ELR (cell line): Measurements from ENCODE around the gene MYOCD.

ENCODE experiments used
- DNase-seq: peaks from one replicate; pipeline ENCODE4 v3.0.0-alpha.2; 2015; ENCODE audit warnings: low read depth

MYOCD gene

DNA sequence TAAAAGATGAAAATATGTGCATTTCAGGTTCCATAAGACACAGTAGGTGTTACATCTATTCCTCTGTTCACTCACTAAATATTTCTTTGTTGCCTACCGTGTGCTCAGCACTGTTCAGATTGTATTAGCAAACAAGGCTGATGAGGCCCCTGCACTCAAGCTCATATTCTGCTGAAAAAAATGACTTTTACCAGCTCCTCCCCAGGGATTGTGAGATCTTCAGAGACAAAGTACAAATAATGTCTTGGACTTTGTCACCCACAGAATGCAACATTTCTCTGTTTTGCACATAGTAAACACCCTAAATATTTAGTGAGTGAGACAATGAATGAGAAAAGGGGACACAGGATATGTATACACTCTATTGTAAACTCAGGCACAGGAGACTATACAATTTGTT, 21.9 kb upstream of the MYOCD start:
- no peak for DNase-seq

DNA sequence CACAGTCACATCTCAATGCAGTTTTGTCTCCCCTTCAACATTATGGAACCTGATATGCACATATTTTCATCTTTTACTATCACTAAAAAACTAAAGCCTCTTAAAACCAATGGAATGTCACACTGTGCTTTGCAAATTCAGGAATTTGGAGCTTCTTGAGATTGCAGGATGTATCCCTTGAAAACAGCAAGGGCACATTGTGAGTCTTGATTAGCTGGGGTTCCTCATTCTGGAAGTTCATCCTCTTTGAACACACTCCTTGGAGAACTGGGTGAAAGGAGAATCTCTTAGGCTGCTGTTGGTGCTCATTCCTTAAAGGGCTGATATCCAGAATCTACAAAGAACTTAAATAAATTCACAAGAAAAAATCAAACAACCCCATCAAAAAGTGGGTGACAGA, 21.1 kb upstream of the MYOCD start:
- DNase-seq = no peak

GRCh38 chr17:12646761-12647422, 18.8 kb upstream of the MYOCD start:
- DNase-seq = no peak

GRCh38 chr17:12648498-12648897, 17.2 kb upstream of the MYOCD start:
- no peak for DNase-seq

- DNase-seq = no peak
These were observed 9.8 kb upstream of the MYOCD start for GRCh38 chr17:12655936-12656335.

DNA sequence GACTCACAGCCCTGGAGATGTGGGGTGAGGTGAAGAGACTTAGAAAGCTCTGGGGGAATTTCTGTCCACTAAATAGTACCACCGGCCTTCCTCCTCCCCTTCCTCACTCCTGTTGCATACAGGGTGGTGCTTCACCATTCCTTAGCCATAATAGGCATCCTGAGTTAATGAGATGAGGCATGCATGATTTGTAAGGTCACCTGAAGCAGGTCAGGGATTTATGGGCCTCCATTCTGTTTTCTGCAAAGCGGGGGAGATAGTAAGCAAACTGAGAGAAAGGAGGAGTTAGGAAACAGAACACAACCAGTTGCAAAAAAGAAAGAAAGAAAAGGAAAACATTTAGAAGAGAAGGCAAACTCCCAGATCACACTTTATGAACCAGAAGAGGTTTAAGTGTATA, 9.3 kb upstream of the MYOCD start:
- DNase-seq = no peak

DNA sequence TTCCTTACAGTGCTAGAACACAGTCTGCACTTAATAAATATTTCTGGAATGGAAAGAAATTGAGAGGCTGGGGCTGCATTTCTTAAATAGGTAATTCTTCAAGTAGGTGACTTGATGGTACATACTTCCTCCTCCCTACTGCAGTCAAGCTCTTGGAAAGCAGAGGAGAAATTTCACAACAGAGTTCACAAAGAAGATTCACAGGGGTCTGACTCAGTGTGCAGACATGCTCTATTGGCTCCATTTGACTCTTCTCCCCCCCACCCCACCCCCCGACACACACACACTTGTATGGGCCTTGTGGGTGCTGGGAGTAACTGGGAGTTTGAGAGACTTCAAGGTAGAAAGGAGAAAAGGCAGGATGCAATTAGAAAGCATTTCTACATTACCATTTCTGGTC, 6.2 kb upstream of the MYOCD start:
- peak; percentile 43 for DNase-seq

DNA sequence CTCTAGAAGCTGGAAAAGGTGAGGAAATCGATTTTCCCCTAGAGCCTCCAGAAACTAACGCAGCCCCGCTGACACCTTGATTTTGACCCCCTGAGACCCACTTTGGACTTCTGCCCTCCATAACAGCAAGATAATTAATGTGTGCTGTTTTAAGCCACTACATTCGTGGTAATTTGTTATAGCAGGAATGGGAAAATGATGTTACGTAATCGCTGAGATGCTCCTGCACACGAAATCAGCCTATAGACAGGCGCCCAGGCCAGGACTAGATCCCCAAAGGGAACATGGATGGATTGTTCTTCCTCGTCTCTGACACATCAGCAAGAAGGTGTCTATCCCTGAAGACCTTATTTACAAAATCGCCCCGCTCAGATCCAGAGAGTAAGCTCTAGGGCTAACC, 1.4 kb upstream of the MYOCD start:
- no peak for DNase-seq

- peak; percentile 2 for DNase-seq
These were observed 812 bp upstream of the MYOCD start for GRCh38 chr17:12664894-12665262.

- no peak for DNase-seq
These were observed 1.0 kb downstream of the MYOCD start for GRCh38 chr17:12666718-12667117.

- peak; percentile 71 for DNase-seq
These were observed 1.7 kb downstream of the MYOCD start for GRCh38 chr17:12667299-12667958.

GRCh38 chr17:12671906-12672305, 6.2 kb downstream of the MYOCD start:
- no peak for DNase-seq

DNA sequence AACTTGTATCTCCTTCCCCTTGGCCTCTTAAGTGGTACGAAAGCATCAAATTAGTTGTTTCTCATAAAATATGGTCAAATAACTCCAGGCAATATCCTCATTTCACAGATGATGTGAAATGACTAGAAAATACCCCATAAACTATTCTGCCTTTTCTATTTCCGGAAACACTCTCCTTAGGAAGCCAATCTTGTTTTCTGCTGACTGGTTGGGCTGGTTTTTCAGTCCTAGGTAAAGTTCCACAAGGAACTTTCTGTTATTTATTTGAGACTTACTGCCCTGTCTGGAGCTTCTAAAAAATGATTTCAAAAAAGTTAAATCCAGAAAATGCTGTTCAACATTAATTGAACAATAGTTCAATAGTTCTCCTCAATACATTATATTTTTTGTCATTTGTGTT, 7.3 kb downstream of the MYOCD start:
- no peak for DNase-seq

GRCh38 chr17:12673788-12674187, 8.1 kb downstream of the MYOCD start:
- DNase-seq = peak; percentile 47

- DNase-seq = no peak
These were observed 14.8 kb downstream of the MYOCD start for GRCh38 chr17:12680407-12680897.

- no peak for DNase-seq
These were observed 15.3 kb downstream of the MYOCD start for GRCh38 chr17:12680993-12681392.

DNA sequence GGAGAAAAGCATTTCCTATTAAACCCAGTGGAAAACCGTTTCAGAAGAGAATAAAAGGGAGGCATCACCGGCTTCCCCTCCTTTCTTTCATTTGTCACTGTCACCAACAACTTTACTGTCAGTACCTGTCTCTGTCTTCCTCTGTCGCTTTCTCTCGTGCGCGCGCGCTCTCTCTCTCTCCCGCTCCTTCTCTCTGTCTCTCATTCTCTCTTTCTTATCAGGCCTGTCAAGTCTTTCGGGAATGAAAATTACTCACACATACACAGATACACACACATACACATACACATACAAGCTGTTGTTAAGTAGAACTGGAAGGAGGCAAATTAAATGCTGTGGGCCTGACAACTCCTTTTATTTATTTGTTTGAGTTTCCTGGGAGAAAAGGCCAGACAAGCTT, 17.6 kb downstream of the MYOCD start:
- no peak for DNase-seq

DNA sequence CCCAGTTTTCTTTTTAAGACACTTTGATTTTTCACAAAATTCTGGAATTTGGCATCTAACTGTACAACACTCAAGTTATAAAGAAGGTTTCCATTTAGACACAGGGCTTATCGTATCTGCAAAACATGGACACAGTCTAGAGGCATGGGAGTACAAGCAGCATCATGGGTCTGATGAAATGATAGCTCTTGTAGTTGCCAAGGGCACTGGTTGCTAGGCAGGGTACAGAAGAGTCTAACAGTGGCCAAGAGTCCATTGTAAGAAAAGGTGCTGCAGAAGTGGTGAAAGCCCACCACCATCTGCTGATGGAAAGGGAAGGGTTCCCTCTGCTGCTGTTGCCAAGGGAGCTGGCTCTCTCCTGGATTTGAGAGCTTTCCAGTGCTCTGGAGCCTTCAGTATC, 20.8 kb downstream of the MYOCD start:
- no peak for DNase-seq

- DNase-seq = no peak
These were observed 22.7 kb downstream of the MYOCD start for GRCh38 chr17:12688382-12688781.

DNA sequence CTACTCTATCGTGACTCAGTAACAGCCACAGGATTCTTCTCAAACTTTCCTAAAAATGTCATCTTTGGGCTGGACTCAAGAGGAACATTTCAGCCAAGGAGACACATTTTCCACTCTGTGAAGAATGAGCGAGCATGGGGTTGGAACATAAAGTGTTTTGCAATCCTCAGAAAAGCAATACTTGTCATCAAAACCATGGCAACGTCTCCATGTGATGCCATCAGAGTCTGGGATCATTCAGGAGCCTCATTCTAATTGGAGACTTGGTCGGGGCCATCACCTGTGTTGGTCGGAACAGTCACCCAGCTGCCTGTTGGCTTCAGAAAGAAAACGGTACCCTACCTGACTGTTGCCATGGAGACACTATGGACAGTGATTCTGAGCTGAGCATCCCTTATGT, 25.5 kb downstream of the MYOCD start:
- DNase-seq = no peak

- peak; percentile 3 for DNase-seq
These were observed 27.9 kb downstream of the MYOCD start for GRCh38 chr17:12693640-12694039.

DNA sequence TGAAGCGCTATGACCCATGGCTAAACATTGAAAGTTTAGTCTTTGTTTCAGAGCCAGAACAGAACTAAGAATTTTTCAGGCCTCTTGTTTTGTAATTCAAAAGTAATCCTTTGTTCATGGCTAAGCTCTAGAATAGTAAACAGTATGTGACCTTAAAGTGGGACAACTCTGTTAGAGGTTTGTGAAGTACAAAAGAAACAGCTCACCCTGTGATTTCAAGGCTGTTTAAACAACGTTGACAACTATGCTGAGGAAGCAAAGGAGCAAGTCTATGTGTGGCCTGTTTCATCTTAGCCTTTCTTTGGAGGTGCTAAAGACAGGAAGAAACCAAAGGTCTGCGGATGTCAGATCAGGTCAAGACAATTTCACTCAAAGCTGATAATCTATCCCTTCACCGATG, 40.4 kb downstream of the MYOCD start:
- no peak for DNase-seq

- peak; percentile 33 for DNase-seq
These were observed 43.4 kb downstream of the MYOCD start for GRCh38 chr17:12709063-12709462.

GRCh38 chr17:12712415-12712814, 46.7 kb downstream of the MYOCD start:
- DNase-seq = no peak
